ENCODE data around the gene SH3RF1. TPM values are rescaled to one million over a fixed set of nuclear protein-coding genes. Genes with fewer than 3 reads are reported as not detected.

The SH3RF1 gene
- total and polyA plus RNA-seq, 7 experiments from 2014 or later = 0.08 to 3.8 (median 0.50) TPM; not detected in 3

- intact Hi-C loops (cut with micrococcal nuclease) = no loop called here
- Mint-ChIP-seq H3K27me3 (peaks cover 0 to 15% (median 8%) of the 10 kb centered on the region in 5 donors), H3K9me3 (no peaks in the 10 kb centered on the region), H3K4me1 (no peaks in the 10 kb centered on the region), H3K36me3 (no peaks in the 10 kb centered on the region), H3K27ac (no peak overlapping the region), H3K4me3 (no peak overlapping the region)
- no peak overlapping the region for H3K27ac ChIP-seq (ENCODE audit: low read depth, low read length)
- no peak for DNase-seq
- no peaks in the 10 kb centered on the region for H3K9me3 ChIP-seq (ENCODE audit: control insufficient read depth in 2 of 3, low read length in 3 of 3)
- no peak overlapping the region for H3K4me3 ChIP-seq (ENCODE audit: low read length)
- no peaks in the 10 kb centered on the region for H3K4me1 ChIP-seq (ENCODE audit: control insufficient read depth in 2 of 2, insufficient read depth in 2 of 2, low read length in 2 of 2)
- no peak for ATAC-seq
- ChIA-PET POLR2A (no interaction called here), CTCF (no interaction called here)
- no peaks in the 10 kb centered on the region for H3K36me3 ChIP-seq (ENCODE audit: control insufficient read depth in 2 of 3, insufficient read depth in 3 of 3, low read length in 3 of 3)
- no peaks in the 10 kb centered on the region for H3K27me3 ChIP-seq (ENCODE audit: control insufficient read depth in 2 of 2, insufficient read depth in 2 of 2, low read length in 2 of 2)
Measured at GRCh38 chr4:169151671-169152070, 119.1 kb downstream of the SH3RF1 start.

GRCh38 chr4:169150806-169151205 is 120.0 kb downstream of the SH3RF1 start:
- Histone ChIP-seq H3K36me3 (ENCODE audit: control insufficient read depth in 2 of 3, insufficient read depth in 3 of 3, low read length in 3 of 3) (no peaks in the 10 kb centered on the region), H3K27ac (ENCODE audit: low read depth, low read length) (no peak overlapping the region), H3K4me1 (ENCODE audit: control insufficient read depth in 2 of 2, insufficient read depth in 2 of 2, low read length in 2 of 2) (no peaks in the 10 kb centered on the region), H3K9me3 (ENCODE audit: control insufficient read depth in 2 of 3, low read length in 3 of 3) (no peaks in the 10 kb centered on the region), H3K4me3 (ENCODE audit: low read length) (no peak overlapping the region), H3K27me3 (ENCODE audit: control insufficient read depth in 2 of 2, insufficient read depth in 2 of 2, low read length in 2 of 2) (no peaks in the 10 kb centered on the region)
- Mint-ChIP-seq H3K9me3 (no peaks in the 10 kb centered on the region), H3K27ac (no peak overlapping the region), H3K4me3 (no peak overlapping the region), H3K36me3 (no peaks in the 10 kb centered on the region), H3K27me3 (peaks cover 0 to 9% (median 7%) of the 10 kb centered on the region in 5 donors), H3K4me1 (no peaks in the 10 kb centered on the region)
- intact Hi-C loops (cut with micrococcal nuclease) = no loop called here
- no peak for DNase-seq
- ChIA-PET CTCF (no interaction called here), POLR2A (no interaction called here)
- ATAC-seq = no peak

GRCh38 chr4:169148885-169149284 is 121.9 kb downstream of the SH3RF1 start:
- peaks cover 0 to 8% (median 0%) of the 10 kb centered on the region in 5 donors for H3K27me3 Mint-ChIP-seq
- ChIA-PET POLR2A (no interaction called here), CTCF (no interaction called here)
- H3K27ac ChIP-seq (ENCODE audit: low read depth, low read length) = no peak overlapping the region
- H3K4me1 ChIP-seq (ENCODE audit: control insufficient read depth in 2 of 2, insufficient read depth in 2 of 2, low read length in 2 of 2) = no peaks in the 10 kb centered on the region
- DNase-seq (no peak), ATAC-seq (no peak)
- no peaks in the 10 kb centered on the region for H3K4me1 Mint-ChIP-seq
- no peaks in the 10 kb centered on the region for H3K9me3 Mint-ChIP-seq
- no peak overlapping the region for H3K4me3 Mint-ChIP-seq
- H3K36me3 Mint-ChIP-seq = no peaks in the 10 kb centered on the region
- no peaks in the 10 kb centered on the region for H3K9me3 ChIP-seq (ENCODE audit: control insufficient read depth in 2 of 3, low read length in 3 of 3)
- intact Hi-C loops (cut with micrococcal nuclease) = no loop called here
- H3K27ac Mint-ChIP-seq = no peak overlapping the region
- no peak overlapping the region for H3K4me3 ChIP-seq (ENCODE audit: low read length)
- H3K36me3 ChIP-seq (ENCODE audit: control insufficient read depth in 2 of 3, insufficient read depth in 3 of 3, low read length in 3 of 3) = no peaks in the 10 kb centered on the region
- no peaks in the 10 kb centered on the region for H3K27me3 ChIP-seq (ENCODE audit: control insufficient read depth in 2 of 2, insufficient read depth in 2 of 2, low read length in 2 of 2)

GRCh38 chr4:169147191-169147590 is 123.6 kb downstream of the SH3RF1 start:
- Mint-ChIP-seq H3K4me3 (no peak overlapping the region), H3K4me1 (no peaks in the 10 kb centered on the region), H3K27ac (no peak overlapping the region), H3K36me3 (no peaks in the 10 kb centered on the region), H3K9me3 (no peaks in the 10 kb centered on the region), H3K27me3 (peaks cover 2 to 12% (median 7%) of the 10 kb centered on the region in 5 donors)
- POLR2A ChIA-PET = interaction anchor here (0.6 kb wide), 1 partner anchor 788 kb away, joined by 3 read pairs; no protein-coding TSS in a partner anchor
- Histone ChIP-seq H3K27ac (ENCODE audit: low read depth, low read length) (no peak overlapping the region), H3K9me3 (ENCODE audit: control insufficient read depth in 2 of 3, low read length in 3 of 3) (no peaks in the 10 kb centered on the region), H3K27me3 (ENCODE audit: control insufficient read depth in 2 of 2, insufficient read depth in 2 of 2, low read length in 2 of 2) (no peaks in the 10 kb centered on the region), H3K36me3 (ENCODE audit: control insufficient read depth in 2 of 3, insufficient read depth in 3 of 3, low read length in 3 of 3) (no peaks in the 10 kb centered on the region), H3K4me1 (ENCODE audit: control insufficient read depth in 2 of 2, insufficient read depth in 2 of 2, low read length in 2 of 2) (no peaks in the 10 kb centered on the region), H3K4me3 (ENCODE audit: low read length) (no peak overlapping the region)
- intact Hi-C loops (cut with micrococcal nuclease) = no loop called here
- ATAC-seq (no peak), DNase-seq (no peak)
- CTCF ChIA-PET = no interaction called here

GRCh38 chr4:169144061-169144600 is 126.6 kb downstream of the SH3RF1 start:
- no peaks in the 10 kb centered on the region for H3K4me1 Mint-ChIP-seq
- no peak overlapping the region for H3K27ac ChIP-seq (ENCODE audit: low read depth, low read length)
- H3K4me3 Mint-ChIP-seq = no peak overlapping the region
- no peaks in the 10 kb centered on the region for H3K27me3 ChIP-seq (ENCODE audit: control insufficient read depth in 2 of 2, insufficient read depth in 2 of 2, low read length in 2 of 2)
- no peaks in the 10 kb centered on the region for H3K9me3 ChIP-seq (ENCODE audit: control insufficient read depth in 2 of 3, low read length in 3 of 3)
- intact Hi-C loops (cut with micrococcal nuclease) = no loop called here
- POLR2A ChIA-PET = no interaction called here
- no peaks in the 10 kb centered on the region for H3K36me3 Mint-ChIP-seq
- no peak overlapping the region for H3K27ac Mint-ChIP-seq
- DNase-seq (no peak), ATAC-seq (no peak)
- no peak overlapping the region for H3K4me3 ChIP-seq (ENCODE audit: low read length)
- H3K36me3 ChIP-seq (ENCODE audit: control insufficient read depth in 2 of 3, insufficient read depth in 3 of 3, low read length in 3 of 3) = no peaks in the 10 kb centered on the region
- H3K9me3 Mint-ChIP-seq = no peaks in the 10 kb centered on the region
- H3K4me1 ChIP-seq (ENCODE audit: control insufficient read depth in 2 of 2, insufficient read depth in 2 of 2, low read length in 2 of 2) = no peaks in the 10 kb centered on the region
- CTCF ChIA-PET = interaction anchor here (0.6 kb wide), 1 partner anchor 959 kb away, joined by 5 read pairs; no protein-coding TSS in a partner anchor
- H3K27me3 Mint-ChIP-seq = peaks cover 4 to 12% (median 5%) of the 10 kb centered on the region in 5 donors

- H3K36me3 Mint-ChIP-seq = no peaks in the 10 kb centered on the region
- CTCF ChIA-PET = no interaction called here
- no peak overlapping the region for H3K27ac Mint-ChIP-seq
- ATAC-seq = no peak
- no peak overlapping the region for H3K4me3 ChIP-seq (ENCODE audit: low read length)
- no peaks in the 10 kb centered on the region for H3K4me1 ChIP-seq (ENCODE audit: control insufficient read depth in 2 of 2, insufficient read depth in 2 of 2, low read length in 2 of 2)
- no peaks in the 10 kb centered on the region for H3K27me3 ChIP-seq (ENCODE audit: control insufficient read depth in 2 of 2, insufficient read depth in 2 of 2, low read length in 2 of 2)
- H3K9me3 Mint-ChIP-seq = no peaks in the 10 kb centered on the region
- POLR2A ChIA-PET = no interaction called here
- intact Hi-C loops (cut with micrococcal nuclease) = no loop called here
- H3K27ac ChIP-seq (ENCODE audit: low read depth, low read length) = no peak overlapping the region
- H3K27me3 Mint-ChIP-seq = peaks cover 4 to 12% (median 5%) of the 10 kb centered on the region in 5 donors
- no peak for DNase-seq
- no peaks in the 10 kb centered on the region for H3K9me3 ChIP-seq (ENCODE audit: control insufficient read depth in 2 of 3, low read length in 3 of 3)
- no peak overlapping the region for H3K4me3 Mint-ChIP-seq
- H3K4me1 Mint-ChIP-seq = no peaks in the 10 kb centered on the region
- no peaks in the 10 kb centered on the region for H3K36me3 ChIP-seq (ENCODE audit: control insufficient read depth in 2 of 3, insufficient read depth in 3 of 3, low read length in 3 of 3)
Measured at GRCh38 chr4:169143335-169143734, 127.4 kb downstream of the SH3RF1 start.

GRCh38 chr4:169142906-169143305 is 127.8 kb downstream of the SH3RF1 start:
- no peak overlapping the region for H3K4me3 ChIP-seq (ENCODE audit: low read length)
- ATAC-seq (no peak), DNase-seq (no peak)
- H3K36me3 Mint-ChIP-seq = no peaks in the 10 kb centered on the region
- ChIA-PET POLR2A (no interaction called here), CTCF (no interaction called here)
- no peaks in the 10 kb centered on the region for H3K9me3 Mint-ChIP-seq
- H3K4me1 ChIP-seq (ENCODE audit: control insufficient read depth in 2 of 2, insufficient read depth in 2 of 2, low read length in 2 of 2) = no peaks in the 10 kb centered on the region
- no peak overlapping the region for H3K27ac Mint-ChIP-seq
- H3K27ac ChIP-seq (ENCODE audit: low read depth, low read length) = no peak overlapping the region
- H3K4me1 Mint-ChIP-seq = no peaks in the 10 kb centered on the region
- H3K9me3 ChIP-seq (ENCODE audit: control insufficient read depth in 2 of 3, low read length in 3 of 3) = no peaks in the 10 kb centered on the region
- H3K27me3 Mint-ChIP-seq = peaks cover 4 to 12% (median 5%) of the 10 kb centered on the region in 5 donors
- H3K27me3 ChIP-seq (ENCODE audit: control insufficient read depth in 2 of 2, insufficient read depth in 2 of 2, low read length in 2 of 2) = no peaks in the 10 kb centered on the region
- no peak overlapping the region for H3K4me3 Mint-ChIP-seq
- H3K36me3 ChIP-seq (ENCODE audit: control insufficient read depth in 2 of 3, insufficient read depth in 3 of 3, low read length in 3 of 3) = no peaks in the 10 kb centered on the region
- intact Hi-C loops (cut with micrococcal nuclease) = no loop called here
